HEK293T (cell line): ENCODE results near the gene GID8.

Experiments used
- ARNT ChIP-seq: fragments of 450-650 bp; IDR thresholded peaks from 2 replicates; pipeline ENCODE4 v1.6.1; 2017; ENCODE audit warnings: mild to moderate bottlenecking
- BHLHE40 ChIP-seq: fragments of 450-650 bp; IDR thresholded peaks from 2 replicates; pipeline ENCODE4 v1.6.1; 2016; ENCODE audit warnings: mild to moderate bottlenecking, moderate library complexity, borderline replicate concordance
- CTBP1 ChIP-seq: fragments of 450-650 bp; IDR thresholded peaks from 2 replicates; pipeline ENCODE4 v1.6.1; 2016; ENCODE audit warnings: borderline replicate concordance
- ELF4 ChIP-seq: fragments of 450-650 bp; IDR thresholded peaks from 2 replicates; pipeline ENCODE4 v1.6.1; 2017; ENCODE audit warnings: antibody characterized with exemption
- FOXA1 ChIP-seq: fragments of 450-650 bp; IDR thresholded peaks from 2 replicates; pipeline ENCODE4 v1.6.1; 2016; ENCODE audit warnings: mild to moderate bottlenecking
- FOXK2 ChIP-seq: fragments of 450-650 bp; IDR thresholded peaks from 2 replicates; pipeline ENCODE4 v1.6.1; 2016; ENCODE audit warnings: mild to moderate bottlenecking
- FOXM1 ChIP-seq: fragments of 450-650 bp; IDR thresholded peaks from 2 replicates; pipeline ENCODE4 v1.6.1; 2017; ENCODE audit warnings: mild to moderate bottlenecking, borderline replicate concordance
- LEF1 ChIP-seq: fragments of 450-650 bp; IDR thresholded peaks from 2 replicates; pipeline ENCODE4 v1.6.1; 2017; ENCODE audit warnings: mild to moderate bottlenecking, borderline replicate concordance
- NFRKB ChIP-seq: fragments of 450-650 bp; IDR thresholded peaks from 2 replicates; pipeline ENCODE4 v1.6.1; 2016; ENCODE audit warnings: mild to moderate bottlenecking, moderate library complexity
- SP1 ChIP-seq: fragments of 450-650 bp; IDR thresholded peaks from 2 replicates; pipeline ENCODE4 v1.6.1; 2017
- SUZ12 ChIP-seq: fragments of 450-650 bp; IDR thresholded peaks from 2 replicates; pipeline ENCODE4 v1.6.1; 2016; ENCODE audit warnings: mild to moderate bottlenecking
- TARDBP ChIP-seq: fragments of 450-650 bp; IDR thresholded peaks from 2 replicates; pipeline ENCODE4 v1.6.1; 2016
- ZNF384 ChIP-seq: fragments of 450-650 bp; IDR thresholded peaks from 2 replicates; pipeline ENCODE4 v1.6.1; 2016
- TF ChIP-seq, protein P1 (sequence below): fragments of 450-650 bp; IDR thresholded peaks from 2 replicates; pipeline ENCODE4 v1.6.1; 2016

- TF ChIP-seq SP1 (no peak), ARNT (no peak), LEF1 (no peak), SUZ12 (no peak), FOXM1 (no peak), NFRKB (no peak), CTBP1 (no peak), ELF4 (no peak), FOXA1 (no peak), BHLHE40 (no peak), ZNF384 (no peak), TARDBP (no peak), FOXK2 (no peak)
- TF ChIP-seq, protein P1, sequence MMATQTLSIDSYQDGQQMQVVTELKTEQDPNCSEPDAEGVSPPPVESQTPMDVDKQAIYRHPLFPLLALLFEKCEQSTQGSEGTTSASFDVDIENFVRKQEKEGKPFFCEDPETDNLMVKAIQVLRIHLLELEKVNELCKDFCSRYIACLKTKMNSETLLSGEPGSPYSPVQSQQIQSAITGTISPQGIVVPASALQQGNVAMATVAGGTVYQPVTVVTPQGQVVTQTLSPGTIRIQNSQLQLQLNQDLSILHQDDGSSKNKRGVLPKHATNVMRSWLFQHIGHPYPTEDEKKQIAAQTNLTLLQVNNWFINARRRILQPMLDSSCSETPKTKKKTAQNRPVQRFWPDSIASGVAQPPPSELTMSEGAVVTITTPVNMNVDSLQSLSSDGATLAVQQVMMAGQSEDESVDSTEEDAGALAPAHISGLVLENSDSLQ: no peak
Measured at GRCh38 chr20:62902926-62903615, 34.9 kb upstream of the GID8 start.
